Measurements from ENCODE around the gene PTP4A1. TPM values are rescaled to one million over a fixed set of nuclear protein-coding genes. Genes with fewer than 3 reads are reported as not detected.

The PTP4A1 gene
- total and polyA plus RNA-seq, 2 of the 13 experiments (the other 11 are each of a cell fraction or from before 2014, with no cell fraction given), result 141 to 376 TPM

DNA sequence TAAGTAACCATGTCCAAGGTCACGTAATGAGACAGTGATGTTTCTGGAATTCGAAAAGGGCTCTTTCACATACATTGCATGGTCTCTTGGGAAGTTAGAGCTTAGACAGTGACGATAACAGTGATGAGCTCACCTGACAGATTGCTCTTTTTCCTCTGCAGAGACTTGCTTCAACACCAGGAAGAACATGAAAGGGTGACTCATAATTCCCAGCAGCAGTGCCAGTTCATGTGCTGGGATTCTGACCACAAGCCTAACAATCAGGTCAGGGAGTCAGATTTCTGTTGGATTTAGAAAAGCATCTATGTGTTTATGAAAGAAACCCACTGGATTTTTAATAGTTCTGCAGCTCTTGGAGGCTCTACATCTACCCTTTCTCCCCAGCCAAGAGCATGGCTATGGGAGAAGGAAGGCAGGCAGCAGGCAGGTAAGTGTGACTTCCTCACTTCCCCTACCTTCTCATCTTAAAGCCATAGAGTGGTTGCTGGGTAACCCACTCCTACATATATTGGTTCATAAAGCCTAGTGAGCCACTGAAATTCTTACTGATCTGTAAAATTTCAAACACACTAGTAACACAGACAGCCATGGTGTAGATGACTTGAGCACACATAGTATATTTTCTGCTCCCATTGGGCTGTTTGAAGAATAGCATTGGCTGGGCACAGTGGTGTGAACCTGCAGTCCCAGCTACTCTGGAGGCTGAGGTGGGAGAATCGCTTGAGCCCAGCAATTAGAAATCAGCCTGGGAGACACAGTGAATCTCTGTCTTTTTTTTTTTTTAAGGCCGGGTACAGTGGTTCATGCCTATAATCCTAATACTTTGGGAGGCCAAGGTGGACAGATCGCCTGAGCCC lies 44.4 kb upstream of the PTP4A1 start (continued):
- TF ChIP-seq, protein P1, sequence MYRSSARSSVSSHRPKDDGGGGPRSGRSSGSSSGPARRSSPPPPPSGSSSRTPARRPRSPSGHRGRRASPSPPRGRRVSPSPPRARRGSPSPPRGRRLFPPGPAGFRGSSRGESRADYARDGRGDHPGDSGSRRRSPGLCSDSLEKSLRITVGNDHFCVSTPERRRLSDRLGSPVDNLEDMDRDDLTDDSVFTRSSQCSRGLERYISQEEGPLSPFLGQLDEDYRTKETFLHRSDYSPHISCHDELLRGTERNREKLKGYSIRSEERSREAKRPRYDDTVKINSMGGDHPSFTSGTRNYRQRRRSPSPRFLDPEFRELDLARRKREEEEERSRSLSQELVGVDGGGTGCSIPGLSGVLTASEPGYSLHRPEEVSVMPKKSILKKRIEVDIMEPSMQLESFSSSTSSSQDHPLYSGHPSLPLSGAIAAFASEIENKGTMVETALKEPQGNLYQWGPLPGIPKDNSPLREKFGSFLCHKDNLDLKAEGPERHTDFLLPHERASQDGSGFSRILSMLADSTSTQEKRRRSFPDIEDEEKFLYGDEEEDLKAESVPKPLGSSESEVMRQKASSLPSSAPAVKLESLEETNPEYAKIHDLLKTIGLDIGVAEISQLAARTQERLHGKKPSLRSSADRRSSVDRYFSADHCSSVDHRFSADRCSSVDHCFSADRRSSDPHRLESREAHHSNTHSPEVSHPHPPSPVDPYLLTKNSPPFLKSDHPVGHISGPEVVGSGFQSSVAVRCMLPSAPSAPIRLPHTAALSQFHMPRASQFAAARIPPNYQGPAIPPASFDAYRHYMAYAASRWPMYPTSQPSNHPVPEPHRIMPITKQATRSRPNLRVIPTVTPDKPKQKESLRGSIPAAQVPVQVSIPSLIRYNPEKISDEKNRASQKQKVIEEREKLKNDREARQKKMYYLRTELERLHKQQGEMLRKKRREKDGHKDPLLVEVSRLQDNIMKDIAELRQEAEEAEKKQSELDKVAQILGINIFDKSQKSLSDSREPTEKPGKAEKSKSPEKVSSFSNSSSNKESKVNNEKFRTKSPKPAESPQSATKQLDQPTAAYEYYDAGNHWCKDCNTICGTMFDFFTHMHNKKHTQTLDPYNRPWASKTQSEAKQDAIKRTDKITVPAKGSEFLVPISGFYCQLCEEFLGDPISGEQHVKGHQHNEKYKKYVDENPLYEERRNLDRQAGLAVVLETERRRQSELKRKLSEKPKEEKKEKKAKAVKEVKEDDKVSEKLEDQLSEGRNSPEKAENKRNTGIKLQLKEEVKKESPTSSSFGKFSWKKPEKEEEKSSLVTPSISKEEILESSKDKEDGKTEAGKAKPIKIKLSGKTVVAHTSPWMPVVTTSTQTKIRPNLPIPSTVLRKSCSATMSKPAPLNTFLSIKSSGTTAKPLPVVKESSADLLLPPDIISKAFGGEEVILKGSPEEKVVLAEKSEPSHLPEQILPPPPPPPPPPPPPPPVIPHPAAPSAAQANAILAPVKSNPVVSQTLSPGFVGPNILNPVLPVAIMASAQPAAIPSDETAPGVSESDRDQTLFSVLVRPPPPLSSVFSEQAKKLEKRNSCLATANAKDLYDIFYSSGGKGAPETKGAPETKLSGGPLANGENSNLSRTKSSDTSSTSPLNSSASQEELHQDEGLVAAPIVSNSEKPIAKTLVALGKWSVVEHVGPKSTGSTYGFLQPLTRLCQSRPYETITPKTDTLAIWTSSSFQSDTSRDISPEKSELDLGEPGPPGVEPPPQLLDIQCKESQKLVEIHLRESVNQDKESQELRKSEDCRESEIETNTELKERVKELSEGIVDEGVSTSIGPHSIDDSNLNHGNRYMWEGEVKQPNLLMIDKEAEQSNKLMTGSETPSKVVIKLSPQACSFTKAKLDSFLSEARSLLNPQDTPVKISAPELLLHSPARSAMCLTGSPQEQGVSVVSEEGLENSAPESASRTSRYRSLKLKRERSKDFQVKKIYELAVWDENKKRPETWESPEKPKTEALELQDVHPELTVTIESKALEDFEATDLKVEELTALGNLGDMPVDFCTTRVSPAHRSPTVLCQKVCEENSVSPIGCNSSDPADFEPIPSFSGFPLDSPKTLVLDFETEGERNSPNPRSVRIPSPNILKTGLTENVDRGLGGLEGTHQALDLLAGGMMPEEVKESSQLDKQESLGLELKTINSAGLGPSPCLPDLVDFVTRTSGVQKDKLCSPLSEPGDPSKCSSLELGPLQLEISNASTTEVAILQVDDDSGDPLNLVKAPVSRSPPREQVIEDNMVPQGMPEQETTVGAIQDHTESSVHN (CRISPR knock-in tag; IDR thresholded peaks at IDR 0.05), result no peak
- TF ChIP-seq ZMYM3 (CRISPR knock-in tag; IDR thresholded peaks at IDR 0.05) (no peak; the same call in 1 of the 2 replicates), HOXA9 (CRISPR knock-in tag; IDR thresholded peaks at IDR 0.05; ENCODE audit: borderline replicate concordance) (no peak), ZNF451 (CRISPR knock-in tag; IDR thresholded peaks at IDR 0.05) (no peak), ZNF883 (CRISPR knock-in tag; IDR thresholded peaks at IDR 0.05; ENCODE audit: not compliant biosample characterization) (no peak), ZNF207 (IDR thresholded peaks at IDR 0.05; ENCODE audit: borderline replicate concordance) (no peak), MAFG (CRISPR knock-in tag; IDR thresholded peaks at IDR 0.05) (no peak), RARG (CRISPR knock-in tag; IDR thresholded peaks at IDR 0.05; ENCODE audit: low read depth) (no peak), TSC22D2 (CRISPR knock-in tag; IDR thresholded peaks at IDR 0.05; ENCODE audit: borderline replicate concordance) (no peak), ZNF253 (CRISPR knock-in tag; IDR thresholded peaks at IDR 0.05; ENCODE audit: borderline replicate concordance) (no peak), RNF2 (conservative IDR thresholded peaks at IDR 0.05; ENCODE audit: low read depth) (no peak), MXI1 (IDR thresholded peaks at IDR 0.05; ENCODE audit: borderline replicate concordance, low read depth, low read length) (peak; percentile 68; the same call in 1 of the 3 replicates), ZNF264 (CRISPR knock-in tag; IDR thresholded peaks at IDR 0.05) (no peak), ZNF598 (CRISPR knock-in tag; IDR thresholded peaks at IDR 0.05; ENCODE audit: borderline replicate concordance) (no peak), MED8 (CRISPR knock-in tag; IDR thresholded peaks at IDR 0.05; ENCODE audit: insufficient replicate concordance) (no peak), ZNF619 (CRISPR knock-in tag; IDR thresholded peaks at IDR 0.05) (no peak), RBM22 (optimal IDR thresholded peaks at IDR 0.05; ENCODE audit: low read length) (no peak)
- TF ChIP-seq, protein P2, sequence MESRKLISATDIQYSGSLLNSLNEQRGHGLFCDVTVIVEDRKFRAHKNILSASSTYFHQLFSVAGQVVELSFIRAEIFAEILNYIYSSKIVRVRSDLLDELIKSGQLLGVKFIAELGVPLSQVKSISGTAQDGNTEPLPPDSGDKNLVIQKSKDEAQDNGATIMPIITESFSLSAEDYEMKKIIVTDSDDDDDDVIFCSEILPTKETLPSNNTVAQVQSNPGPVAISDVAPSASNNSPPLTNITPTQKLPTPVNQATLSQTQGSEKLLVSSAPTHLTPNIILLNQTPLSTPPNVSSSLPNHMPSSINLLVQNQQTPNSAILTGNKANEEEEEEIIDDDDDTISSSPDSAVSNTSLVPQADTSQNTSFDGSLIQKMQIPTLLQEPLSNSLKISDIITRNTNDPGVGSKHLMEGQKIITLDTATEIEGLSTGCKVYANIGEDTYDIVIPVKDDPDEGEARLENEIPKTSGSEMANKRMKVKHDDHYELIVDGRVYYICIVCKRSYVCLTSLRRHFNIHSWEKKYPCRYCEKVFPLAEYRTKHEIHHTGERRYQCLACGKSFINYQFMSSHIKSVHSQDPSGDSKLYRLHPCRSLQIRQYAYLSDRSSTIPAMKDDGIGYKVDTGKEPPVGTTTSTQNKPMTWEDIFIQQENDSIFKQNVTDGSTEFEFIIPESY (CRISPR knock-in tag; IDR thresholded peaks at IDR 0.05), result peak; percentile 74
